OCI-LY7 (cell line): ENCODE results near the gene RAPGEF5.

Experiments used
- EZH2phosphoT487 ChIP-seq: fragments of 200-600 bp; sonication (generic); IDR thresholded peaks from 2 replicates; pipeline ENCODE4 v1.6.1; 2018; ENCODE audit warnings: low read depth, borderline replicate concordance, mild to moderate bottlenecking, mixed run types, antibody characterized with exemption, low read length, moderate library complexity, mixed read lengths
- TF ChIP-seq, protein P1 (sequence below): fragments of 200-600 bp; sonication (generic); conservative IDR thresholded peaks from 2 replicates; pipeline ENCODE4 v1.5.1; 2014; ENCODE audit warnings: mild to moderate bottlenecking, antibody characterized with exemption, low read length, moderate library complexity, mixed read lengths

DNA sequence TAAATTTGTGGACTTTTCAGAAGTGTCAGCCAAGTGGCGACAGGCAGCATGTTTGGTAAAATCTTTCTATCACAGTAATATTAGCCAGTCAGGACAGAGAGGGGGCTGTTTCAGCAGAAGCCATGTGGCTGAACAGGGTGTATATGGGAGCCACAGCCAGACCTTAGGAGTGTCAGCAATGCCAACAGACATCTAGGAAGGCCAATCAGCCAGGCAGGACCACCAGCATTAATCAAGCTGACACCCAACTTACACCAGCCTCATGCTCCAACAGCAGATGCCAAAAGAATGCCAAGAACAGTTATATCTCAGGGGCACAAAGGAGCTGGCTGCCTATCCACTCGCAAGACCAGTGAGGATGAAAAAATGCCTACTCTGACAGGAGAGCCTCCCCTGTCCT lies 54.8 kb downstream of the RAPGEF5 start:
- TF ChIP-seq, protein P1, sequence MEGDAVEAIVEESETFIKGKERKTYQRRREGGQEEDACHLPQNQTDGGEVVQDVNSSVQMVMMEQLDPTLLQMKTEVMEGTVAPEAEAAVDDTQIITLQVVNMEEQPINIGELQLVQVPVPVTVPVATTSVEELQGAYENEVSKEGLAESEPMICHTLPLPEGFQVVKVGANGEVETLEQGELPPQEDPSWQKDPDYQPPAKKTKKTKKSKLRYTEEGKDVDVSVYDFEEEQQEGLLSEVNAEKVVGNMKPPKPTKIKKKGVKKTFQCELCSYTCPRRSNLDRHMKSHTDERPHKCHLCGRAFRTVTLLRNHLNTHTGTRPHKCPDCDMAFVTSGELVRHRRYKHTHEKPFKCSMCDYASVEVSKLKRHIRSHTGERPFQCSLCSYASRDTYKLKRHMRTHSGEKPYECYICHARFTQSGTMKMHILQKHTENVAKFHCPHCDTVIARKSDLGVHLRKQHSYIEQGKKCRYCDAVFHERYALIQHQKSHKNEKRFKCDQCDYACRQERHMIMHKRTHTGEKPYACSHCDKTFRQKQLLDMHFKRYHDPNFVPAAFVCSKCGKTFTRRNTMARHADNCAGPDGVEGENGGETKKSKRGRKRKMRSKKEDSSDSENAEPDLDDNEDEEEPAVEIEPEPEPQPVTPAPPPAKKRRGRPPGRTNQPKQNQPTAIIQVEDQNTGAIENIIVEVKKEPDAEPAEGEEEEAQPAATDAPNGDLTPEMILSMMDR = no peak
- no peak for TF ChIP-seq EZH2phosphoT487
